HepG2 (cell line): ENCODE data around the gene TEX30. TPM values are rescaled to one million over a fixed set of nuclear protein-coding genes. Genes with fewer than 3 reads are reported as not detected.
A peak's percentile ranks its signal among the peaks of the same experiment; 100 is the strongest.

Experiments
- ATAC-seq: fragments of 200-7000 bp; cut with Tn5 transposase; 3 replicates; pipeline ENCODE4 v1.9.1; 2020; ENCODE audit warnings: mild to moderate bottlenecking, moderate library complexity
- BruUV-seq: library from RNA; stranded (reverse); fragments of 400-500 nt; replicated peaks from 2 replicates; lab custom pipeline; 2021; lab: Mats Ljungman, UMichigan
- CTCF ChIA-PET: fragments of 300-600 bp; formaldehyde crosslinking; extraction: SDS; loops from one replicate; lab custom pipeline; 2021; ENCODE audit warnings: low total read pairs, inconsistent platforms, low intra/inter-chr PET ratio; lab: Yijun Ruan, JAX
- POLR2A ChIA-PET: fragments of 350-600 bp; sonication (Branson Sonifier 250); formaldehyde crosslinking; loops from one replicate; lab custom pipeline; 2020; ENCODE audit warnings: antibody characterized with exemption, inconsistent platforms; lab: Yijun Ruan, JAX
- DNase-seq: peaks from one replicate; pipeline ENCODE4 v3.0.0-alpha.2; 2015; ENCODE audit warnings: low spot score
- FAIRE-seq: peaks from 3 replicates; lab custom pipeline; 2011; peaks lifted over from hg19 to GRCh38; lab: Jason Lieb, UNC
- H2AFZ ChIP-seq: one replicate; pipeline ENCODE4 v1.6.1; 2011; ENCODE audit warnings: low read length, inconsistent platforms
- H3K27ac ChIP-seq: fragments of 300-600 bp; 3 replicates; pipeline ENCODE4 v1.8.0; 2011; ENCODE audit warnings: mixed run types, mild to moderate bottlenecking, mixed read lengths, low read length, inconsistent platforms; ENCODE audit not compliant: insufficient read depth; ENCODE audit errors: extremely low read length
- H3K27me3 ChIP-seq, 2 experiments: fragments of 200-600 bp in 1 of 2; 2 replicates in 1 of 2; 3 replicates in 1 of 2; pipeline versions ENCODE4 v1.6.0 to v1.8.0; 2011; ENCODE audit warnings: low read length in 2 of 2, mild to moderate bottlenecking in 2 of 2, moderate library complexity in 2 of 2, inconsistent platforms in 1 of 2; ENCODE audit not compliant: insufficient read depth in 2 of 2, control insufficient read depth in 1 of 2
- H3K36me3 ChIP-seq, 2 experiments: fragments of 200-600 bp in 1 of 2; replicated peaks in 1 of 2; 2 replicates in 1 of 2; 3 replicates in 1 of 2; pipeline versions ENCODE4 v1.5.1 to v1.8.0; 2011; ENCODE audit warnings: low read length in 2 of 2, inconsistent platforms in 1 of 2; ENCODE audit not compliant: insufficient read depth in 2 of 2, control insufficient read depth in 1 of 2
- H3K4me1 ChIP-seq: 2 replicates; pipeline ENCODE4 v1.5.1; 2012; ENCODE audit warnings: low read length, inconsistent platforms; ENCODE audit not compliant: insufficient read depth
- H3K4me2 ChIP-seq: 2 replicates; pipeline ENCODE4 v1.6.0; 2011; ENCODE audit warnings: low read depth, low read length, inconsistent platforms
- H3K4me3 ChIP-seq, 3 experiments: fragments of 200-600 bp in 1 of 3; sonication (generic), shearing (Covaris generic) in 1 of 3; replicated peaks in 1 of 3; 2 replicates each; pipeline ENCODE4 v1.5.1; 2011 to 2016; ENCODE audit warnings: low read length in 3 of 3, inconsistent platforms in 2 of 3, low read depth in 2 of 3, mild to moderate bottlenecking in 2 of 3, control low read depth in 1 of 3, mixed read lengths in 1 of 3; ENCODE audit not compliant: insufficient read depth in 1 of 3
- H3K79me2 ChIP-seq: one replicate; pipeline ENCODE4 v1.6.1; 2011; ENCODE audit warnings: low read length, inconsistent platforms; ENCODE audit not compliant: insufficient read depth
- H3K9ac ChIP-seq: 2 replicates; pipeline ENCODE4 v1.6.0; 2011; ENCODE audit warnings: mild to moderate bottlenecking, low read depth, low read length, inconsistent platforms; ENCODE audit not compliant: insufficient read depth
- H3K9me3 ChIP-seq: 2 replicates; pipeline ENCODE4 v1.5.1; 2012; ENCODE audit warnings: mild to moderate bottlenecking, low read length
- H4K20me1 ChIP-seq: 2 replicates; pipeline ENCODE4 v1.6.0; 2011; ENCODE audit warnings: inconsistent platforms, mild to moderate bottlenecking, low read length, moderate library complexity; ENCODE audit not compliant: insufficient read depth
- ARHGAP35 ChIP-seq: sonication (generic); formaldehyde crosslinking; IDR thresholded peaks from 2 replicates; pipeline ENCODE4 v1.9.0; 2022; ENCODE audit warnings: mild to moderate bottlenecking, inconsistent platforms, moderate library complexity, missing genetic modification reagents, borderline replicate concordance
- BCL6 ChIP-seq: IDR thresholded peaks from 2 replicates; pipeline ENCODE4 v1.6.1; 2016; ENCODE audit warnings: missing genetic modification reagents, missing compliant biosample characterization
- HOXA3 ChIP-seq: sonication (generic); formaldehyde crosslinking; IDR thresholded peaks from 2 replicates; pipeline ENCODE4 v1.5.0; 2020; ENCODE audit warnings: missing genetic modification reagents
- MYC ChIP-seq: sonication (generic); formaldehyde crosslinking; IDR thresholded peaks from 2 replicates; pipeline ENCODE4 v1.9.0; 2021; ENCODE audit warnings: missing genetic modification reagents, borderline replicate concordance
- SIX4 ChIP-seq: sonication (generic); formaldehyde crosslinking; IDR thresholded peaks from 2 replicates; pipeline ENCODE4 v1.4.0; 2020; ENCODE audit warnings: missing genetic modification reagents
- YEATS4 ChIP-seq: sonication (generic); formaldehyde crosslinking; IDR thresholded peaks from 2 replicates; pipeline ENCODE4 v1.4.0; 2020; ENCODE audit warnings: missing genetic modification reagents, borderline replicate concordance
- ZNF564 ChIP-seq: sonication (generic); formaldehyde crosslinking; IDR thresholded peaks from 2 replicates; pipeline ENCODE4 v1.8.1; 2023; ENCODE audit warnings: mild to moderate bottlenecking, missing genetic modification reagents
- ZNF605 ChIP-seq: sonication (generic); formaldehyde crosslinking; IDR thresholded peaks from 2 replicates; pipeline ENCODE4 v1.8.0; 2022; ENCODE audit warnings: mild to moderate bottlenecking, missing genetic modification reagents
- ZNF703 ChIP-seq: sonication (generic); formaldehyde crosslinking; IDR thresholded peaks from 2 replicates; pipeline ENCODE4 v1.5.1; 2020; ENCODE audit warnings: missing genetic modification reagents, mild to moderate bottlenecking, moderate library complexity, borderline replicate concordance
- ZNF788 ChIP-seq: sonication (generic); formaldehyde crosslinking; IDR thresholded peaks from 2 replicates; pipeline ENCODE4 v1.5.0; 2020; ENCODE audit warnings: mild to moderate bottlenecking, missing genetic modification reagents, borderline replicate concordance
- ZSCAN9 ChIP-seq: IDR thresholded peaks from 2 replicates; pipeline ENCODE4 v1.6.1; 2016; ENCODE audit warnings: borderline replicate concordance
- WGBS: methylation state at CpG from one replicate; pipeline ENCODE4 v1.1.6; 2017; ENCODE audit warnings: low lambda C conversion rate; 5-methylcytosine and 5-hydroxymethylcytosine counted together
- in situ Hi-C: cut with HindIII; loops from 2 replicates; pipeline ENCODE4 v1.10.0; 2017; ENCODE audit warnings: low pct_unique_long_range_greater_than_20kb; ENCODE audit not compliant: extremely low pct_ligation_motif_present
- intact Hi-C: fragments of 100-400 bp; cut with micrococcal nuclease; formaldehyde crosslinking; loops from one replicate; pipeline ENCODE4 v1.10.0; 2022; ENCODE audit not compliant: unreplicated experiment
- polyA plus RNA-seq, 8 experiments: library from polyadenylated mRNA; depleted of rRNA in 3 of 8; stranded (reverse) in 7 of 8; unstranded in 1 of 8; fragments of >200 nt; fragmentation: Illumina TruSeq in 4 of 8; extraction: Trizol in 4 of 8; gene quantifications; 2 replicates each; pipeline versions ENCODE4 v1.2.1 to v1.2.3, GENCODE V29; 2011 to 2016; ENCODE audit warnings: low read depth in 4 of 8, missing spikeins in 1 of 8, mixed read lengths in 1 of 8; ENCODE audit not compliant: insufficient read depth in 1 of 8
- total RNA-seq, 5 experiments: library from RNA; depleted of rRNA; stranded (reverse); fragments of >200 nt; fragmentation: Illumina TruSeq; extraction: Trizol; gene quantifications; 2 replicates each; pipeline ENCODE4 v1.2.3, GENCODE V29; 2016; ENCODE audit warnings: low read depth in 1 of 5
- TF ChIP-seq, protein P1 (sequence below): sonication (generic); formaldehyde crosslinking; IDR thresholded peaks from 2 replicates; pipeline ENCODE4 v1.4.0; 2020; ENCODE audit warnings: missing genetic modification reagents, mild to moderate bottlenecking, borderline replicate concordance
- TF ChIP-seq, protein P2 (sequence below): sonication (generic); formaldehyde crosslinking; IDR thresholded peaks from 2 replicates; pipeline ENCODE4 v1.4.0; 2020; ENCODE audit warnings: missing genetic modification reagents
- TF ChIP-seq, protein P3 (sequence below): sonication (generic); formaldehyde crosslinking; IDR thresholded peaks from 2 replicates; pipeline ENCODE4 v1.4.0; 2020; ENCODE audit warnings: missing genetic modification reagents
- TF ChIP-seq, protein P4 (sequence below): IDR thresholded peaks from 2 replicates; pipeline ENCODE4 v1.6.1; 2016; ENCODE audit warnings: low read depth, borderline replicate concordance

Gene TEX30
- total and polyA plus RNA-seq, 2 of the 13 experiments (the other 11 are each of a cell fraction or from before 2014, with no cell fraction given): 0.60 to 1.2 TPM

DNA sequence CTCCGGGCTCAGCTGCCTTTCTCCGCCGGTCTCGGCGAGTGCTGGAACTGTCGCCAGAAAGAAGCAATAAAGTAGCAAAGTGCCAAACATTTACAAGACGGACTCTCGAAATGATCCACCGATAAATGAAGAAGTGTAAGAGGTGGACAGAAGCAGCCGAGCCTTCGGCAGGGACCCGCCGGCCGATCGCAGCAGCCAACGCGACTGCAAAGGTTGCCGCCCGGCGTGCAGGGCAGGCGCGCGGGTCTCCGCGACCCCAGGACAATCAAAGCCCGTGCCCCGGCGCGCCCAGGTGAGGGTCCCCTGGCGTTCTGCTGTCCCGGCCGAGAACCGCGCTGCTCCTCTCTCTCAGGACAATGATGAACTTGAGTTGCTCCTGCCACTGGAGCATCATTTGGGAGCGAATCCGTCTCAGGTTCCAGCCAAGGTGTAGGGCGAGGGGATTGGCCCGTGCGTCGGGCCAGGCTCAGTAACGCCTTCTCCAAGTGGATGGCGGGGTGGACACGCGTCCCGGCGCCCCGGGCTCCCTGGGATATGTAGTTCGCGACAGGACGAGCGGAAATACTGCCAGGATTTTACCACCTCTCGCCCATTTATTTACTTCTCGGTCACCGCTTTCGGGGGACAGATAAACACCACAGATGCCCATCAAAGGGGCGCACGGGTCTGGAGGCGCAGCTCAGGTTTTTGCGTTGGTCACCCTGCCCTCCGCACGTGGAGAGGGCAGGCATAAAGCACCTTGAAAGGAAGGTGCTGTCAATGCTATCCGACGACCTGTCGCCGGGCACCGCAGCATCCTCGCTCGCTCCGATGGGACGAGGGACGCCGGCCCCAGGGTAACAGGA lies 25.2 kb upstream of the TEX30 start, which contains the start of the genes BIVM and POGLUT2:
Gene BIVM, plus strand, starts transcription at position 539 of the 845 bp plus-strand sequence. CDS start 8,149 bp downstream, outside the sequence.
Gene POGLUT2, minus strand, starts transcription at position 396 of the 845 bp plus-strand sequence. Its CDS starts 306 bp downstream, at position 90.
- peak; percentile 95 for ATAC-seq
- 0% methylated on average over 8 of the region's 72 CpGs for WGBS
- ChIA-PET POLR2A (interaction anchor here (3.6 kb wide), 1 partner anchor 47 kb away, joined by 21 read pairs; the partner anchor contains the start of gene ERCC5), CTCF (no interaction called here)
- Histone ChIP-seq H3K4me3 (peak within 1 kb of the TSS; percentile 70 to 89 (median 83)), H3K27me3 (no peaks in the 10 kb centered on the region; a peak in 1 of 5 replicates), H3K9me3 (no peaks in the 10 kb centered on the region), H3K4me1 (peaks cover 24% of the 10 kb centered on the region), H3K79me2 (peaks cover 28% of the 10 kb centered on the region), H3K36me3 (no peaks in the 10 kb centered on the region; a peak in 1 of 5 replicates), H2AFZ (peak within 1 kb of the TSS; percentile 87), H3K9ac (peak within 1 kb of the TSS; percentile 87), H3K27ac (peak within 1 kb of the TSS; percentile 78), H3K4me2 (peak within 1 kb of the TSS; percentile 76), H4K20me1 (no peaks in the 10 kb centered on the region)
- intact Hi-C loops: loop anchor here (1.0 kb wide), 1 partner anchor 31 kb away; no protein-coding TSS in a partner anchor
- no TSS peak for BruUV-seq
- peak; percentile 89 for DNase-seq
- FAIRE-seq: peak; percentile 93
- in situ Hi-C loops: no loop called here
- TF ChIP-seq, protein P1, sequence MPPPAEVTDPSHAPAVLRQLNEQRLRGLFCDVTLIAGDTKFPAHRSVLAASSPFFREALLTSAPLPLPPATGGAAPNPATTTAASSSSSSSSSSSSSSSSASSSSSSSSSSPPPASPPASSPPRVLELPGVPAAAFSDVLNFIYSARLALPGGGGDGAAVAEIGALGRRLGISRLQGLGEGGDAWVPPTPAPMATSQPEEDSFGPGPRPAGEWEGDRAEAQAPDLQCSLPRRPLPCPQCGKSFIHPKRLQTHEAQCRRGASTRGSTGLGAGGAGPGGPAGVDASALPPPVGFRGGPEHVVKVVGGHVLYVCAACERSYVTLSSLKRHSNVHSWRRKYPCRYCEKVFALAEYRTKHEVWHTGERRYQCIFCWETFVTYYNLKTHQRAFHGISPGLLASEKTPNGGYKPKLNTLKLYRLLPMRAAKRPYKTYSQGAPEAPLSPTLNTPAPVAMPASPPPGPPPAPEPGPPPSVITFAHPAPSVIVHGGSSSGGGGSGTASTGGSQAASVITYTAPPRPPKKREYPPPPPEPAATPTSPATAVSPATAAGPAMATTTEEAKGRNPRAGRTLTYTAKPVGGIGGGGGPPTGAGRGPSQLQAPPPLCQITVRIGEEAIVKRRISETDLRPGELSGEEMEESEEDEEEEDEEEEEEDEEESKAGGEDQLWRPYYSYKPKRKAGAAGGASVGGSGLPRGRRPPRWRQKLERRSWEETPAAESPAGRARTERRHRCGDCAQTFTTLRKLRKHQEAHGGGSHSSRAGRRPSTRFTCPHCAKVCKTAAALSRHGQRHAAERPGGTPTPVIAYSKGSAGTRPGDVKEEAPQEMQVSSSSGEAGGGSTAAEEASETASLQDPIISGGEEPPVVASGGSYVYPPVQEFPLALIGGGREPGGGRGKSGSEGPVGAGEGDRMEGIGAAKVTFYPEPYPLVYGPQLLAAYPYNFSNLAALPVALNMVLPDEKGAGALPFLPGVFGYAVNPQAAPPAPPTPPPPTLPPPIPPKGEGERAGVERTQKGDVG (CRISPR knock-in tag): peak; percentile 59; the same call in 1 of the 2 replicates
- TF ChIP-seq ZNF788: peak; percentile 68; the same call in 1 of the 2 replicates
- TF ChIP-seq, protein P2, sequence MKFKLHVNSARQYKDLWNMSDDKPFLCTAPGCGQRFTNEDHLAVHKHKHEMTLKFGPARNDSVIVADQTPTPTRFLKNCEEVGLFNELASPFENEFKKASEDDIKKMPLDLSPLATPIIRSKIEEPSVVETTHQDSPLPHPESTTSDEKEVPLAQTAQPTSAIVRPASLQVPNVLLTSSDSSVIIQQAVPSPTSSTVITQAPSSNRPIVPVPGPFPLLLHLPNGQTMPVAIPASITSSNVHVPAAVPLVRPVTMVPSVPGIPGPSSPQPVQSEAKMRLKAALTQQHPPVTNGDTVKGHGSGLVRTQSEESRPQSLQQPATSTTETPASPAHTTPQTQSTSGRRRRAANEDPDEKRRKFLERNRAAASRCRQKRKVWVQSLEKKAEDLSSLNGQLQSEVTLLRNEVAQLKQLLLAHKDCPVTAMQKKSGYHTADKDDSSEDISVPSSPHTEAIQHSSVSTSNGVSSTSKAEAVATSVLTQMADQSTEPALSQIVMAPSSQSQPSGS (CRISPR knock-in tag): peak; percentile 63; the same call in 1 of the 2 replicates
- peak; percentile 46 for TF ChIP-seq BCL6 (CRISPR knock-in tag)
- 0 out of 2 replicates have a peak, but pooled peaks have one; percentile 54 for TF ChIP-seq ZNF703
- TF ChIP-seq MYC: peak; percentile 54; the same call in 1 of the 2 replicates
- no peak for TF ChIP-seq ZNF564 (CRISPR knock-in tag)
- TF ChIP-seq ARHGAP35: no peak; the same call in 1 of the 2 replicates
- no peak; the same call in 1 of the 2 replicates for TF ChIP-seq ZSCAN9
- TF ChIP-seq, protein P3, sequence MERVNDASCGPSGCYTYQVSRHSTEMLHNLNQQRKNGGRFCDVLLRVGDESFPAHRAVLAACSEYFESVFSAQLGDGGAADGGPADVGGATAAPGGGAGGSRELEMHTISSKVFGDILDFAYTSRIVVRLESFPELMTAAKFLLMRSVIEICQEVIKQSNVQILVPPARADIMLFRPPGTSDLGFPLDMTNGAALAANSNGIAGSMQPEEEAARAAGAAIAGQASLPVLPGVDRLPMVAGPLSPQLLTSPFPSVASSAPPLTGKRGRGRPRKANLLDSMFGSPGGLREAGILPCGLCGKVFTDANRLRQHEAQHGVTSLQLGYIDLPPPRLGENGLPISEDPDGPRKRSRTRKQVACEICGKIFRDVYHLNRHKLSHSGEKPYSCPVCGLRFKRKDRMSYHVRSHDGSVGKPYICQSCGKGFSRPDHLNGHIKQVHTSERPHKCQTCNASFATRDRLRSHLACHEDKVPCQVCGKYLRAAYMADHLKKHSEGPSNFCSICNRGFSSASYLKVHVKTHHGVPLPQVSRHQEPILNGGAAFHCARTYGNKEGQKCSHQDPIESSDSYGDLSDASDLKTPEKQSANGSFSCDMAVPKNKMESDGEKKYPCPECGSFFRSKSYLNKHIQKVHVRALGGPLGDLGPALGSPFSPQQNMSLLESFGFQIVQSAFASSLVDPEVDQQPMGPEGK (CRISPR knock-in tag): no peak
- TF ChIP-seq SIX4 (CRISPR knock-in tag): peak; percentile 98
- TF ChIP-seq YEATS4: peak; percentile 45
- TF ChIP-seq ZNF605 (CRISPR knock-in tag): peak; percentile 62
- TF ChIP-seq HOXA3 (CRISPR knock-in tag): peak; percentile 47; the same call in 1 of the 2 replicates
- TF ChIP-seq, protein P4, sequence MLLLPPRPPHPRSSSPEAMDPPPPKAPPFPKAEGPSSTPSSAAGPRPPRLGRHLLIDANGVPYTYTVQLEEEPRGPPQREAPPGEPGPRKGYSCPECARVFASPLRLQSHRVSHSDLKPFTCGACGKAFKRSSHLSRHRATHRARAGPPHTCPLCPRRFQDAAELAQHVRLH (CRISPR knock-in tag): peak; percentile 77; the same call in 1 of the 2 replicates
